GM19238 (cell line): ENCODE measurements around the gene DCDC2C.
"Not testable (repeated sequence)": the region's sequence is repeated elsewhere in the genome, so short reads cannot be mapped to it uniquely, and the experiment has no call there.

Source experiments
- DNase-seq: peaks from one replicate; pipeline ENCODE4 v3.0.0; 2011; ENCODE audit warnings: low spot score; ENCODE audit not compliant: insufficient read length

DCDC2C gene, protein sequence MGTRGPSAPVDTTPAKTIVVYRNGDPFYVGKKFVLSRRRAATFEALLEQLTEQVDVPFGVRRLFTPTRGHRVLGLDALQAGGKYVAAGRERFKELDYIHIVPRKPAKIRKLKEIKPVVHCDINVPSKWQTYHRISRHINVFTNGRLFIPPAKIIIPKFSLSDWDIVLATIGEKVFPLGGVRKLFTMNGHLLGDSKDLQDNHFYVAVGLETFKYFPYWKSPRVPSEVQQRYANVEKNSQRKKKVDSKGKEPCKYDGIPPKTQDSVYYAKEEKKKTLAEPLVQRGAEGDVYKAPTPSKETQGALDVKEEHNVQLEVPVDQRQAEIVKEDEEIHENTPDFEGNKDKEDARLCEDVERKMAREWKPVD

DNA sequence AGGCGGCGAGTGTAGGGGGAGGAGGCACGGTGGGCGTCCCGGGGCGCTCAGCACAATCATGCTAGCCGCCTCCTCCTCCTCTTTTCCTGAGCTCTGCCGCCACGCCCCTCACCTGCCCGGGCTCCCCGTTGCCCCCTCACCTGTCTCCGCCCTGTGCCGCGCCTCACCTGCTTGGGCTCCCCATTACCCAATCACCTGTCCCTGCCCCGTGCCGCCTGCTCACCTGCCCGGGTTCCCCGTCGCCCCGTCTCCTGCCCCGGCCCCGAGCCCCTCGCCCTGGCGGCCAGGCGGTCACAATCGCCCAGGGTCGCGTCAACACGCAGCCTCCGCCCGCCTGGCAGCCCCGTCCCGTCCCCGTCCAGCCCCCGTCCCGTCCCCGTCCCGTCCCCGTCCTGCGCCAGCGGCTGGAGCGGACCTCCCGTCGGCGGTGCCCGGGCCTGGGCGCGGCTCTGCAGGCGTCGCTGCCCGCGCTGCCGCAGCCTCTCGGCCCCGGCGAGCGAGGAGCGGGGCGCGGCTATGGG is at the start of gene DCDC2C:
DCDC2C (plus strand) TSS at position 340 of the 521 bp plus-strand sequence; CDS start at position 517, 177 bp downstream.
- no peak for DNase-seq

DNA sequence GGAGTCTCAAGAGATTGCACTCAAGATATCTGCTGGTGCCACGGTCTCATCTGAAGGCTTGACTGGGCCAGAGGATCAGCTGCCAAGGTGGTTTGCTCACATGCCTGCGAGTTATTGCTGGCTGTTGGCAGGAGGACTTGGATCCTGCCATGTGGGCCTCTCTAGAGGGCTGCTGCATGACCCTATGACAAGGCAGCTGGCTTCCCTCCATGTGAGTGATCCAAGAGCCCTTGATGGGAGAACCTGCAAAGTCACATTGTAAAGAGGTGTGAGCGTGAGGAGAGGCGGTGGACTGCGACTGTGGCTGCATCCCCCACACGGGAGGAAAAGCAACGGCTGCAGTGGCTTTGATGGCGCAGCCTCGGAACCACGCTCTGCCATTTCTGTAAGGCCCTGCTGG is 49.4 kb upstream of the DCDC2C start:
- DNase-seq, result no peak

DNA sequence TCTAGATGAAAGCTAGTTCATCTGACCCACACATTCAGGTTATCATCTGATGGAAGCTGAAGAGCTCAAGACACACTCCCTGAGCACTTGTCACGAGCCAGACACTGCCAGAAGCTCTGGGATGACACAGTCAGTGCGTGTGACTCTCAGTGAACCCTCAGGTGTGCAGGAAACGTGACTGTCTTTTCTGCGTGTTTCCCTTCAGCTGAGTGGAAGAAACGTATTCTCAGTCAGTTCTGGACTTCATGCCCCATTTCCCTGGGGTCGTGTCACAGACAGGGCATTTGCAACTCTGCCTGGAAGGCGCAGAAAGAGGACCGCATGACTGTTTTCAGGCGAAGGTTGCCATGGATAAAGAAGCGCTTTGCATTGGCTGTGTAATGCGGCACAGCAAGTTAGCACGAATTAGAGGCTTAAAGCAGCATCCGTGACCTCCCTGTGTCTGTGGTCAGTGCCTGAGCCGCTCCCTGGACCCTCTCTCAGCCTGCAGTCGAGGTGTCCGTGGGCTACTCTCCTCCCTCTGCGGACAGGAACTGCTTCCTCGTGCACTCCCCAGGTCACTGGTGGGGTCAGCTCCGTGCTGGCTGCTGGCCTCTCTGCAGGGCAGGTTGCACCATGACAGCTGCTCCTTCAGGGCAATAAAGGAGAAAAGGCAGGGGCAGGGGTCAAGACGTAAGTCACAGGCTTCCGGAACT is 48.7 kb upstream of the DCDC2C start:
- DNase-seq, result no peak

DNA sequence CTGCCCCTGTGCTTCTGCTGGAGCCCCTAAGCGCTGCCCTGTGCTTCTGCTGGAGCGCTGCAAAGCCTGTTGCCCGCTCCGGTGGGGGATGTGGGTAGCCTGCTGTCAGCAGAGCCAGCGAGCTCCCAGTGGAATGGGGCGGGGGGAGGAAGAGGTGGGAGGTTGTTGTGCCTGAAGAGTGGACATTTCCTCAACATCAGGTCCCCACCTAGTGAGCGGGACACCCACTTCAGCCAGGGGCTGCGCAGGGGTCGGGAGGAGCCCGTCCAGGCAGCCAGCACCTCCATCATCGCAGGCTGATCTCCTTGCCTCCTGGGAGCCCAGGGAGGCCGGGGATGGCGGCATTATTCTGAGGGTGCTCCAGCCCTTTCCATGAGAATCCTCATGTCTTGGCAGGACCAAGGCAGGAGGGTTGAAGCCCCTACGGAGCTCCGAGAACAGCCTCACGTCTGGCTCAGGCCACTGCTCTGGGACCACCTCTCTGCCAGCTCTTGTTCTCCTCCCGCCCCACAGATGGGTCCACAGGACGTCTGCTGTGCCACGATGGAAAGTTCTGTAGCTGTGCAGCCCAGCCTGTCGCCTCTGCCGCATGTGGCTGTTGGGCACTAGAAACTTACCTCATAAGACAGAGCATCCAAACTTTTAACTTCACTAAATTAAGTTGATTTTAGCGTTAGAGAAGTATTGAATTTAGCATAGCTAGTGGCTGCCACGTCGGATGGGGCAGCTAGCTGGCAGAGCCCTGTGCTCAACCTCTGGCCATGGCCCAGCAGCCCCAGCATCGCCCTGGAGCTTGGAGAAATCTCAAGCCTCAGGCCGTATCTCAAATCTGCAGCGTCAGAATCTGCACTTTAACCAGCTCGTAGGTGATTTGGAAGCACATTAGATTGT is 47.3 kb upstream of the DCDC2C start:
- DNase-seq, result no peak

DNA sequence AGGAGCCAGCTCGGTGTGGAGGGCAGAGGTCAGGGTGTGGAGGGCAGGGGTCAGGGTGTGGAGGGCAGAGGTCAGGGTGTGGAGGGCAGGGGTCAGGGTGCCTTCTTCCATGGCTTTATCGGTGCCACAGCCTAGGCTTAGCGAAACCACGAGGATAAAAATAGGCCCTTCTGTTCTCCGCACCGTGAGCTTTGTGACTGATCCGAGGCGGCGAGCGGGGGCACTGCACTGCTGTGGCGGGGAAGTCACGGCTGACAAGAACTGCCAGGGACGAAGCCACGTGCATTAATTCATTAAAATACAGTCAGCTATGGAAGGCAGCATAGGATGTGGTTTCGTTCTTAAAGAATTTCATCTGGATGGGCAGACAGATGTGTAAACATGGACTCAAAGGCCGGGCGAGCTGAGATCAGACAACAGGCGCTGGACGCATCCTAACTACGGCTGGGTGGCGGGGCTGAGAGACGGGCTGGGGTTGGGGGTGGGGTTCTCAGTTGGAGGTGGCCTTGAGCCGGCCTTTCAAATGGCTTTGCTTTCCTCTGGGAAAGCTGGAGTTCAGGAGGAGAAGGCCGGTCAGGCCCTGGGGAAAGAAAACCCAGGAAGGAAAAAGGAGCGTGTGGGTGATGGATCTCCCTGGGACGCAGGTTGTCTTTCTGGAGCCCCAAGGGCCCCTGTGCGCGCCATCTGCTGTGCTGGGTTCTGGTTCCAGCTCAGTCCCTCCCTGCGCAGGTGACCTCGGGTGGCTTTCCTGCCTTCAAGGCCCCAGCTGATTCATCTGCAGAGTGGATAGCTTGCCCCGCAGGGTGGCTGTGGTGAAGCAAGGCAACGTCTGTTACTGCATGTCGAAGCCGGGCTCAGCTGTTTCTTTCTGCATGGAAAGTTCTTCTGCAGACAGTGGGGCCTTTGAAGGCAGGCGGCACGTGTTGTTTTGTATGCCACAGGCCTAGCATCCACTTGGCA is 46.3 kb upstream of the DCDC2C start:
- no peak for DNase-seq

DNA sequence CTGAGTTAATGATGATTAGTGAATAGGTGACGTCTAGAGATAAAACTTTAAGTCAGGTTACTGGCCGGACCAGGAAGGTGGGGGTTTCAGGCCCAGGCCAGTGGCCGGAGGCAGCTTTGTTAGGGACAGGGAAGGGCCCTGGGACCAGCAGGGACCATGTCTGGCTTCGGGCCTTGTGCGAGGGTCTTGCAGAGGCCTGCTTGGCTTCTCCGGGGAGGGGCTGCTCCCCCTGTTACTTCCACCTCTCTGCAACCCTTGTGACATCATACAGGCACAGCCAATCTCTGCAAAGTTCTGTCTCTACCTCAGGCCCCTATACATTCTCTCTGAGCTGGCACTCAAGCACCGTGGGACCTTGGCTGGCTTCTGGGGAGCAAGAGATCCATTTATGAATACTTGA is 45.5 kb upstream of the DCDC2C start, which contains the start of gene ALLC:
ALLC (plus strand) TSS at position 320 of the 400 bp plus-strand sequence. CDS start 12,958 bp downstream, outside the sequence.
- no peak for DNase-seq

DNA sequence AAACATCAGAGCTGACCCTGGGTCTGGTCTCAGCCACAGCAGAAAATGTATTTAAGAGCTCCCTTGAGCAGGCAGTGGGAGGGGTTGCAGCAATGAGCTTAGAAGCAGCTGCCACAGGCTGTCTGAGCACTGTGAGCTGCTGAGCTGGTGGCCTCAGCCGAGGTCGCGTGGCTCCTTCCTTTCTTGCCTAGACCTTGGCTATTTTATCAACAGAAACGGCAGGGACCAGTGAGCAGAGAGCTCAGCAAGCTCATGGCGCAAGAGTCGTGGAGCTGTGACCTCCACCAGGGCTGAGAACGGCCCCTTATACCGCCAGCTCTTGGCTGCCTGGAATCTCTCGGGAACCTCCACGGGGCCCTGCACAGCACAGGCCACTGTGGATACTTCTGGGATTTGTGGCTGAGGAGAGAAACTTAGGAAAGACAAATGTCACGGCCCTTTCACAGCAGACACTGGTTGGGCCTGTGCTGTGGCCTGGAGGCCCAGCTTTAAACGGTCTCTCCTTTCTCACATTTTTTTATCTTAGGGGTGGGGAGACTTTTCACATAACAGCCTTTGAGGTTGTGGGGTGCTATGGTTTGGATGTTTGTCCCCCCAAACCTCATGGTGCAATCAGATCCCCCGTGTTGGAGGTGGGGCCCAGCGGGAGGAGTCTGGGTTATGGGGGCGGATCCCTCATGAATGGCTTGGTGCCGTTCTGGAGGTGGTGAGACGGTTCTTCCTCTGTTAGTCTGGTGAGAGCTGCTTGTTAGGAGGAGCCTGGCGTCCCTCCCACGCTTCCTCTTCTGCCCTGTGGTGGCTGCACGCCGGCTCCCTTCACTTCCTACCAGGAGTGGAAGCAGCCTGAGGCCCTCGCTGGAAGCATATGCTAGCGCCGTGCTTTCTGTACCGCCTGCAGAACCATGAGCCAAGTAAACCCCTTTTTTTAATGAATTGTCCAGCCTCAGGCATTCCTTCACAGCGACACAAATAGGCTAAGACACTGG is 43.6 kb upstream of the DCDC2C start:
- no peak for DNase-seq

DNA sequence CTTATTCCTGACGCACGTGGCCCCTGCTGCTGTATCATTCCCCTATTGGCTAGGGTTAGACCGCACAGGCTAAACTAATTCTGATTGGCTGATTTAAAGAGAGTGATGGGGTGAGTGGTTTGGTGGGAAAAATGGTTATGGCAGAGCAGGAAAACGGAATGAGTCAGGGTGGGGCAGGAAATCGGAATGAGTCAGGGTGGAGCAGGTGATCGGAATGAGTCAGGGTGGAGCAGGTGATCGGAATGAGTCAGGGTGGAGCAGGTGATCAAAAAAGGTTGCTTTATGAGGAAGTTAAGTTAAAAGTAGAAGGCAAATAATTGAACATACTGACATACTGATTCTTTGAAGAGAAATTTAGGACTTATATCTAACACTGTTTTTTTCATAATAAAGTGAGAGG is 42.7 kb upstream of the DCDC2C start:
- DNase-seq, result not testable (repeated sequence)

DNA sequence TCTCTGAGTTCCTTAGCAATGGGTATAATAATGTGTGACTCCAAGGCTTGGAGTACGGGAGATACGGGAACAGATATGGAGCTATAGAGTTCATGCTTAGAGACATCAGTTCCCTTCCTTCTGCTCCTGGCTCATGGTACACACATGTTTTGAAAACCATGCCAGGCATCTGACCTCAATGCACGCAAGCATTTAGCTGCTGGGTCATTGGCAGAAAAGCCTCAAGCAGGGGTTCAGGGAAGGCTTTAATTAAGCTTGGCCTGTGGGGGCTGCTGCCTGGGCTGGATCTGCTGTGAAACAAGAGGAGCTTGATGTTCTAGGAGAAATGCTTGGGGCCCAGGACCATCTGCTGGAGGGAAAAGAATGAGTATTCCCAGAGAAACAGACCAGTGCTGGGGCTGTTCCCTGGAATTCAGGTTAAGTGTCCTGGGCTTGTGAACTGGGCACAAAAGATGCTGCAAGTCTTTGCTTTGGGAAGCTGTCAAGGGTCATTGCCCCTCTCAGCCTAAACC is 42.2 kb upstream of the DCDC2C start:
- DNase-seq, result no peak

DNA sequence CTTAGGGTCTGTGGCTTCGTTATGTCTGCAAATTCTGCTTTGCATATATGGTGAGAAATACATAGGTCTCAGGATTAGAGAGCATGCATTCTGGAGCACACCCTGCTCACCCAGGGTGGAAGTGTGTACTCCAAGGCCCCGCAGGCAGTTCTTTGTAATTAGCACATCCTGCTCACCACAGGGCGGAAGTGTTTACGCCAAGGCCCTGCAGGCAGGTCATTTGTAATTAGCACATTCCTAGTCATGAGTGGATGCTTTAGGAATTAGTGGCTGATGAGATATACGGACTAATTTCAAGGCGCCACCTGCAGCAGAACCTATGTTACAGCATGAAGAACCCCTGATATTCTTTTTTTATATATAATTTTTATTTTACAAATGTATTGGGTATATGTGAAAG is 41.1 kb upstream of the DCDC2C start:
- DNase-seq, result no peak

DNA sequence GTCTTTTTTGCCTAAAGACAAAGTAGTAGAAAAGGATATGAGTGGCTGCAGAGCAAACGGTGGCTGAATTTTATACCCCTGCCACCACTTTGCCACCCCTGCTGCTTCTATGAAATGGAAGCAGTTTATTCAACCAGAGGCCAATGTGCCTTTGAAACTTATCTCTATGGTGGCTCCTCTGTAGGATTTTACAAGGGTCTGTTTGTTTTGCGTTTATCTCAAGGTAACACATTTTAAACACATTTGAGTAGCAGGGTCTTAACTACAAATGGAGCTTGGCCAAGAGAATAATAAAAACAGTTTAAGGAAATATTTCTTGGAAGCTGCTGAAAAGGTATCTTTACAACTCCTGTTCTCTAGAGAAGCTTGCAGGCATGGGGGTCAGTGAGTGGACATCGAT is 39.3 kb upstream of the DCDC2C start:
- no peak for DNase-seq

DNA sequence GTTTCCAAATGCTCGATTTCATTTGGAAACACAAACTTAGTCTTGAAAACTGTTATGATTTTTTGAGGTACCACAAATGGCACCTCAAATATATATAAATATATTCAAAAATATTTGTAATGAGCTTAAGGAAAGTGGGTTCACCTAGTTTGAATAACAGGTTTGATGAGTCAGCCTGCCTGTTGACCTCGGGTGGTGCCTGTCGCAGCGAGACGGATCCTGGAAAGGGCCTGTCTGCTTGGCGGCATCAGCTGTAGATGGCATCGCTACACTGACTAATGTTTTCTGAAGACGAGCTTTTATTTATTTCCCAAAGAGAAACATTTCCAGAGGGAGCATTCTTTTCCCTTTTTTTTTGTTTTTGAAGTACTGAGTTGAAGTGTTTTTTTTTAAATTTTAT is 38.5 kb upstream of the DCDC2C start:
- no peak for DNase-seq

DNA sequence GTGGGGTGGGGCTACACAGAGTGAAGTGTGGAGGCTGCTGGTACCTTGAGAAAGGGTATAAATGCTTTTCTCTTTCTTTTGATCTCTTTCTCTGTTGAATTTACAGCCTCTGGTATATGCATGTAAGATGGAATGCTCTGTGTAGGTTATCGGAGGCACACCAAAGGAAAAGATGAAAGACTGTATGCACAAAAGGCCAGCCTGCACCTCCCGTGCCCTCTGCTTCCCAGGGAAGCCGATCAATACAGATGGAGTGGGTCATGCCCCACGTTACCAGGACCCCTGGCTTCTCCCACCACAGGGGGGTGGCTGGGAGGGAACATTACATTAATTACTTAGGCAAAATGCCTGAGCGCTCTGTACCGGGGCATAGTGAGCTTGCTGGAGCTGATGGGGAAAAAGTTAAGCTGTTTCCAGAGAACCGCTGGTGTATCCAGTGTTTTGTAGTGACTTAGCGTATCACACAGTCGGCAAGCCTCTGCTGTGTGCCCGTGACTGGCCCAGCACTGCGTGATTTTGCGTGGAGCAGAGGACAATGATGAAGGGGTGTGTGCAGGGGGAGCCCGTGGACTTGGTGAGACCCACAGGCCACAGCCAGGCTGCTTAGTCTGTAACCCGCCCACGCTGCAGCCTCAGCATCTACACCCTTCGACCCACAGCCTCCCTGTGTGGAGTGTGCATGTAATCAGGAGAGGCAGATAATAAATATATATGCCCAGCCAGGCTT is 37.3 kb upstream of the DCDC2C start:
- no peak for DNase-seq

DNA sequence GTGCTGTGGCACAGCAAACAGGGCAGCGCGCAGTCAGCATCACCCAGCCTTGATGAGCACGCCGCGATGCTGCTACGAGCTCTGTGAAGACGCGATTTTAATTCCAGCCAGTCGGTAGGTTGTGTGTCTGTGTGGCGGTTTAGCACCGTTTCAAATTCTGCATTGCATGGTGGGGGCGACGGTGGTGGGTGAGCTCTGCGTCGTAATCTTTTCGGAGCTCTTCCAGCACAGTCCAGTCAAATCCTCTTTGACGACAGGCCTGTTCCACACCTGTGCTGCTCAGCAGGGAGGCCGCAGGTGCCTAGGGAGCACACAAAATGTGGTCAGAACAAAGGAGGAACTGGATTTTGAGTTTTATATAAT is 36.8 kb upstream of the DCDC2C start:
- no peak for DNase-seq

DNA sequence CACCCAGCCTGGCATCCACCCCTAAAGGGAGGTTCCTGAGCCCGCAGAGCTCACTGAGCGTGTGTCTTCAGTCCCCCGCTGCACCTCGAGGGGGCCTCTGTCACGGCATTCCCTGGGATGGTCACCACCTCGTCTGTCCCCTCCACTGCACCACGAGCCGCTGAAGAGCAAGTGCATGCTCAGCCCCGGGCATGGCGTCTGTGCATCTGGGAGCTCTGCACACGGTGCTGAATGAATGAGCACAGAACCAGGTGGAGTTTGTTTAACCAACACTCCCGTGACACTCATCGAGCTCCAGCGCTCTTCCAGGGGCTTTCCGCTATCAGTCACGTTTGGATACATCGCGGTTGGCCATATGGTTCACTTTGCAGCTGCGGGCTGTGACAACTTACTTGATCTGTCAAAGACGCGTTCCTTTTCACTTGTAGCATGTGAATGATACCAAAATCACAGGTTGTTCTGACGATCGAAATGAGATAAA is 36.2 kb upstream of the DCDC2C start:
- no peak for DNase-seq

DNA sequence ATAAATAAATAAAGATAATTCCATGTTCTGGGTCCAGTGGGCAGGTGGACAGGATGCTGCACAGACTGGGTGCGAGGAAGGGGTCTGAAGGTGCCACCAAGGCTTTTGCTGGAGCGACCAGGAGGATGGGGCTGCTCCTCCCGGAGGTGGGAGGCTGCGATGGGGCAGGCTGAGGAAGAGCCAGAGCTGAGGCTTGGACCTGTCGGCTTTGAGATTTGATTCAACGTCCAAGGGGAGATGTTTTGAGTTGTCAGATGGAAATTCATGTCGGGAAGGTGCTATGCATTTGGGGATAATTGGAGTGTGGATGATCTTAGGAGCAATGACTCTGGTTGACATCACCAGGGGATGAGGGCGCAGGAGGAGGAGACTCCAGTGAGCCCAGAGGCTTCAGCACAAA is 33.7 kb upstream of the DCDC2C start:
- no peak for DNase-seq

DNA sequence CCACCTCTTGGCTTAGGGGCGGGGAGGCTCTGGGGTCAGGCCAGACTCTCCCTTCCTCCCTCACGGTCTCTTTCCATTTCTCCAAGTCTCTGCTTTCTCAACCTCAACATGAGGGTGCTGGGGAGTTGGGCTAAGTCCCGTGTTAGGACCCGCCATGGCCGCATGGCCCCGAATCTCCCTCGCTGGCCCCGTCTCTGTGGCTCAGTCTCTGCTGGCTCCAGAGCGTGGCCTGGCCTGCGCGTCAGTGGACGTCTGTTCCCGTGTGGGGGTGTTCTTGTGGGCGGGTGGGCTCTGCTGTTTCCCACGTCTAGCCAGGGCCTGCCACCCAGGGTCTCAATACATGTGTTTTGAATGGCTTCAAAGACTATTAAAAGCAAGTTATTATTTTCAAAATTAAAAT is 33.0 kb upstream of the DCDC2C start:
- no peak for DNase-seq

DNA sequence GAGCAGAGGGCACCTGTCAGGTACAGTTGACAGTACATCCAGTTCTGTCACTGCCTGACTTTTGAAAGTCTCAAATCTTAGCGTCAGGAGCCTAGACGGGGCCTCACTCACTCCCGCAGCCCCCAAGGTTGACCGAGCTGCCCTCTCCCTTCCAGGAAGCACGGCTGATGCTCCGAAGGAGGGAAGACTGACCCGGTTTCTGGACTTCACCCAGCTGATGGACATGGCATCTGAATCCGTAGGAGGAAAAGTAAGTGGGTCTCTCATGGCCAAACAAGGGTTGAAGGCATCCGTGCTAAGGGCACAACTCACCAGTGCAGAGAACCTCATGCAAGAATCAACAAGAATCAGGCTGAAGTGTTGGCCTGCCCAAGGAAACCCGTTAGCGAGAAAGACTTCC is 32.4 kb upstream of the DCDC2C start:
- DNase-seq, result no peak
